Skin of body (tissue), 2 donors: Measurements from ENCODE around the gene USP4. TPM values are rescaled to one million over a fixed set of nuclear protein-coding genes. Genes with fewer than 3 reads are reported as not detected.
"Not testable (repeated sequence)": the region's sequence is repeated elsewhere in the genome, so short reads cannot be mapped to it uniquely, and the experiment has no call there.

Source experiments
- DNase-seq: peaks from one replicate; lab custom pipeline; 2025; lab: John Stamatoyannopoulos, UW
- total RNA-seq: library from RNA; depleted of rRNA; stranded (reverse); fragments of >200 nt; gene quantifications from one replicate; pipeline ENCODE4 v1.2.3, GENCODE V29; 2014

USP4 gene, protein sequence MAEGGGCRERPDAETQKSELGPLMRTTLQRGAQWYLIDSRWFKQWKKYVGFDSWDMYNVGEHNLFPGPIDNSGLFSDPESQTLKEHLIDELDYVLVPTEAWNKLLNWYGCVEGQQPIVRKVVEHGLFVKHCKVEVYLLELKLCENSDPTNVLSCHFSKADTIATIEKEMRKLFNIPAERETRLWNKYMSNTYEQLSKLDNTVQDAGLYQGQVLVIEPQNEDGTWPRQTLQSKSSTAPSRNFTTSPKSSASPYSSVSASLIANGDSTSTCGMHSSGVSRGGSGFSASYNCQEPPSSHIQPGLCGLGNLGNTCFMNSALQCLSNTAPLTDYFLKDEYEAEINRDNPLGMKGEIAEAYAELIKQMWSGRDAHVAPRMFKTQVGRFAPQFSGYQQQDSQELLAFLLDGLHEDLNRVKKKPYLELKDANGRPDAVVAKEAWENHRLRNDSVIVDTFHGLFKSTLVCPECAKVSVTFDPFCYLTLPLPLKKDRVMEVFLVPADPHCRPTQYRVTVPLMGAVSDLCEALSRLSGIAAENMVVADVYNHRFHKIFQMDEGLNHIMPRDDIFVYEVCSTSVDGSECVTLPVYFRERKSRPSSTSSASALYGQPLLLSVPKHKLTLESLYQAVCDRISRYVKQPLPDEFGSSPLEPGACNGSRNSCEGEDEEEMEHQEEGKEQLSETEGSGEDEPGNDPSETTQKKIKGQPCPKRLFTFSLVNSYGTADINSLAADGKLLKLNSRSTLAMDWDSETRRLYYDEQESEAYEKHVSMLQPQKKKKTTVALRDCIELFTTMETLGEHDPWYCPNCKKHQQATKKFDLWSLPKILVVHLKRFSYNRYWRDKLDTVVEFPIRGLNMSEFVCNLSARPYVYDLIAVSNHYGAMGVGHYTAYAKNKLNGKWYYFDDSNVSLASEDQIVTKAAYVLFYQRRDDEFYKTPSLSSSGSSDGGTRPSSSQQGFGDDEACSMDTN
- total RNA-seq: 34.0 TPM

DNA sequence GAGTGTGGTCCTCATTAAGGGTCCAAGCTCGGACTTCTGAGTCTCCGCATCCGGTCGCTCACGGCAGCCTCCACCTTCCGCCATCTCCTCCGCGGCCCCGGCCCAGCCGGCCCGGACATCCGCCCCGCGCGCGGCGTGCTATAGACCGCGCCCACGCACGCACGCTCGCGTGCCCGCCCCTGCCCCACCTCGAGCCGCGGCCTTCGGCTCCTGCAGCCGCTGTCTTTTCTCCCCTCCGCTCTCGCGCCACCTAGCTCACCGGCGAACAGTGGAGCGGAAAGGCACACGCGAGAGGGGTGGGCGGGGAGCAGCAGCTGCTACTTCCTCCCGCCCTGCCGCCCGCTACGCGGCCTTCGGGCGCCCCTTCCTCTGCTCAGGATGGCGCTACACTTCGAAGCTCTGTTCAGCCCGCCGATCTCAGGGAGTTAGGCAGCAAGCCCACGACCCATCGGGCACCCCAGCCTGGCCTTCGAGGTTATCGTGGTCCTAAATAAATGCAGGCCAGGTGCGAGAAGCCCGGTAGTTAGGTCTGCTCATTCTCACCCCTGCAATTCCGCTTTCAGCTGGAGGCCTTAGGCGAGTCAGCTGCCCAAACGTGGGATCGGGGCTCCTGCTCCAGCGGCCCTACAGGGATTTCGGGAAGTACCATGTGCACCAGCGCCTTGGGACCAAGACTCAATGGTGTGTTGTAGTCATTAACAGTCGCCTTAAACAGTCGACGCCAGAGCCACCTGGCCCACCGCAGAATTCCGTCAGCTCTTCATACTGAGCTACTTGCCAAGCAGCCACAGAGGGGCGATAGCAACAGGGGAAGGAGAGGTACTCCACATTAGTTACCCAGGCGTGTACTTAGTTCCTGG, at the start of gene USP4:
USP4 (minus strand) TSS at position 113 of the 860 bp plus-strand sequence; CDS start at position 84, 29 bp downstream.
- peak; percentile 82 for DNase-seq

DNA sequence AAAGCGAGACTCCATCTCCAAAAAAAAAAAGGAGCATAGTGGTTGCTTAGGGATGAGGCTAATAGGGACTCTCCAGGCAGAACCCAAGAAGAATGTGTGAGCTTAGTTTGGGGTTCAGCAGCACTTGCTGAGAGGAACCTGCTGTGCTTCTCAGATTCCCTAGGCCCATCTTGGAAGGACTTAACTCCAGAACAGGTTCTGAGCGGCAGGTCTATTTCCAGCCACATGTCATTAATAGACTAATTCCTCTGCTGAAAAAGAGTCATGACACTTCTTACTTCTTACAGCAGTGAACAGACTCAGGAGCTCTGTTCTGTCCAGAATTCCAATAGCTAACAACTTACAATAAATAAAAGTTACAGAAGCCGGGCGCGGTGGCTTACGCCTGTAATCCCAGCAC, 49.4 kb upstream of the USP4 start:
- DNase-seq: no peak

DNA sequence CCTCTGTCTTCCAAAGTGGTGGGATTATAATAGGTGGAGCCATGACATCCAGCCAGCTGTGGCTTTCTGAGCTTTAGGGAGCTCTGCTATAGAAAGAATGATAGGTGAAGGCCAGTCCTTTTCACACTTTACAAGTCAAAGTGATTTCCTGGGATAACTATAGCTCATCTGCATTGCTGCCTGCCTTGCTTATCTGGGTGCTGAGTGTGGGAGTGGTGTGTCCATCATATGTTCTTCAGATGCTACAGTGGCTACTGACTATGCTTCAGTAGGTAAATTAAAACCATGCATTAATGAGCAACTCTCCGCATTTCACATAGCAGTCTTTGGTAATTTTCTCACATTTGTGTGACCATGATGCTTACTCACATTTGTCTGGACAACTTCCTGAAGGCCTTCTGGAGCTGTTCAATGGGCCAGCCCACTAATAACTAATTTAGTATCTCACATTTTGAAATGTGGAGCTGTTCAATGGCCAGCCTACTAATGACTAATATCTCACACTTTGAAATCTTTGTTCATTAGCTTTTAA, 48.5 kb upstream of the USP4 start:
- no peak for DNase-seq

DNA sequence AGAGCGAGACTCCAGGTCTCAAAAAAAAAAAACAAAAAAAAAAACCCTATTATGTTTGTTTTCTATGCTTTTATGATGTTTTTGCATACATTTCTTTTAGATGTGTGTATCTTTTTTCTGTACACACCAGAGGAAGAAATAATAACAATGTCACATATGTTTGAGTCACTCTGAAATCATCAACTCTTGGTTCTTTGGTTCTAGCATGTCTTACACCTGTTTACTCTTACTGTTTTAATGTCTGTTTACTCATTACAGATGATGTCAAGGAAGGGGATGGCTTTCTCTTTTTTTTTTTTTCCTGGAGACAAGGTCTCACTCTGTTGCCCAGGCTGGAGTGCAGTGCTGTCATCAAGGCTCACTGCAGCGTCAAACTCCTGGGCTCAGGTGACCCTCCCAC, 47.9 kb upstream of the USP4 start:
- no peak for DNase-seq

DNA sequence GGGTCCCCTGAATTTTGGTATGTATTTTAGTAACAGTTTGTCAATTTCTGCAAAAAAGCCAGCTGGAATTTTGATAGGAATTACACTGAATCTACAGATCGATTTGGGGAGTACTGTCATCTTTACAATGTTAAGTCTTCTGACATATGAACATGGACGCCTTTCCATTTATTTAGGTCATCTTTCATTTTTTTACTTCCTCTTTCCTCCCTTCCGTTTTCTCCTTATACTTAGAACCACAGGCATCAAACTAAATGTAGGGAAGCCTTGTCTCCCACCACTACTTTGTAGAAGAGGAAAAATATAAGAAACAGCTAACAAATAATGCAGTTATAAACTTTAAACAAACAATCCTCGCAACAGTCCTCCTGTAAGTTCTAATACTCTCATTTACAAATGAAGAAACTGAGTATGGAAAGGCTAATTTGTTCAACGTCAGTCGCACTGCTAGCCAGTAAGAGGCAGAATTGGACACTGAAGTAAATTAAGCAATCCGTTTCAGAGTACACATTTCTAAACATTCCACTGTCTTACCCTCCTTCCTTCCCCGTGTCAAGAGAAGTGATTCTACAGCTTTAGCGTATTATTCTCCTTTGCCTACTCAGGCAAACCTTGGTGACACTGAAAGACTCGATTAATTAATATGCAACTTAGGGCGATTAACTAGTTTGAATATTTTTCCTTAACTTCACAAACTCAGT, 46.4 kb upstream of the USP4 start:
- no peak for DNase-seq

DNA sequence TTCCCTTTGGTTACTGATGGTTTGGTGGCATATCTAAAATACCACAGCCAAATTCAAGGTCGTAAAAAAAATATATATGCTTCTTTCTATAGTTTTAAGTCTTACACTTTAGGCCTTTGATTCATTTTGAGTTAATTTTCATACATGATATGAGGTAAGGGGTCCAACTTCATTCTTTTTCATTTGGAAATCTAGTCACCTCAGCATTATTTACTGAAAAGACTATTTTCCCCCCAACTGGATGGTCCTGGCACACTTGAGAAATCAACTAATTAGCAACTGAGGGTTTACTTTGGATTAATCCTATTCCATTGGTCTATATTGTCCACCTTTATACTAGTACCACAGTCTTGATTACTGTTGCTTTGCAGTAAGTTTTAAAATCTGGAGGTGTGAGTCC, 45.8 kb upstream of the USP4 start:
- no peak for DNase-seq

DNA sequence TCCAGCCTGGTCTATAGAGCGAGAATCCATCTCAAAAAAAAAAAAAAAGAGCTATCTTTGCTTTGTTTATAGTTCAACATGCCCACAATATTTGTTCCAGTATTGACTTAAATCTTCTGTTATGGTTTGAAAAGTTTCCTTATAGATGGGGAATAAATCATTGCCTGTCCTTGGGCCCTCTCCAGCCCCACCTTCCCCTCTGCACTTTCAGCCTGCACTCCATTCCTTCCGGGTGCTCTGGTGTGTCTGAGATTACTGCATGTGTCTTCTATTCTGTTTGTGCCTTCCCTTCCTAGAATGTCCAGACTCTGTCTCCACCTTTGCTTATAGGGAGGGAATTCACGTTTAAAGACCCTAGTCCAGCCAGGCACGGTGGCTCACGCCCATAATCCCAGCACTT, 43.5 kb upstream of the USP4 start:
- DNase-seq: no peak

DNA sequence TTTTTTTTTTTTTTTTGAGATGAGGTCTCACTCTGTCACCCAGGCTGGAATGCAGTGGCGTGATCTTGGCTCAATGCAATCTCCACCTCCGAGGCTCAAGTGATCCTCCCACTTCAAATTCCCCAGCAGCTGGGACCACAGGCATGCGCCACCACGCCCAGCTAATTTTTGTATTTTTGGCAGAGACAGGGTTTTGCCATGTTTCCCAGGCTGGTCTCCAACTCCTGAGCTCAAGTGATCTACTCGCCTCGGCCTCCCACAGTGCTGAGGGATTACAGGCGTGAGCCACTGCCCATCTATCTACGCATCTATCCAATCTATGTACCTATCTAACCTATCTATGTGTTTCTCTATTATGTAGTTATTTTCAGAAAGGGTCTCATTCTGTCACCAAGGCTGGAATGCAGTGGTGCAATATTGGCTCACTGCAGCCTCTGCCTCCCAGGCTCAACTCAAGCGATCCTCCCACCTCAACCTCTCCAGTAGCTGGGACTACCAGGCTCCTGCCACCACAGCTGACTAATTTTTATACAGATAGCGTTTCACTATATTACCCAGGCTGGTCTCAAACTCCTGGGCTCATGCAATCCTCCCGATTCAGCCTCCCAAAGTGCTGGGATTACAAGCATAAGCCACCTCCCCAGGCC, 38.5 kb upstream of the USP4 start:
- no peak for DNase-seq

DNA sequence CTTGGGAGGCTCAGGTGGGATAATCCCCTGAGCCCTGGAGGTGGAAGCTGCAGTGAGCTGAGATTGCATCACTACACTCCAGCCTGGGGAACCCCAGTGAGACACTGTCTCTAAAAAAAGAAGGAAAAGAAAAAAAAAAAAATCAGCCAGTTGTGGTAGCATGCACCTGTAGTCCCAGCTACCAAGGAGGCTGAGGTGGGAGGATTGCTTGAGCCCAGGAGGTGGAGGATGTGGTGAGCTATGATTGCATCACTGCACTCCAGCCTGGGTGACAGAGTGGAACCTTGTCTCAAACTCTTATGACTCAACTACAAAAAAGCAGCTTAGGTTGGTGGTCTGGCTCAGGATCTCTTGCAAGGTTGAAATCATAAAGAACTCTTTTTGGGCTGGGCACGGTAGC, 37.6 kb upstream of the USP4 start:
- no peak for DNase-seq

DNA sequence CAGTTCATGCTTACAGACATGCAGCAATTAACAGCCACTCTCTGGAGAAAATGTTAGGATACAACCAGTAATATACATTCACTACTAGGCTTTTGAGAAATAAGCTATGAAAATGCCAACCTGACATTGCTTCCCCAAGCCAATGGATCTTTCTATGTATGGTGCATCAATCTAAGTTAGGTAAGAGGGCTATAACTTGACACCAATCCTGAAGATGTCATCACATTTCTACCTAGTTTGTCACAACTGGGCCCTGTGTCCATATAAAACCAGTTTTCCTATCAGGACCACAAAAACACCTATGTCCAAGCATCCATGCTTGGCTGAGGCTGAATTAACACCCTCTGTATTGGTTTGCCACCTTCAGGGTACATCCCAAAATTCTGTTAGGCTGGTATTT, 32.1 kb upstream of the USP4 start:
- no peak for DNase-seq

DNA sequence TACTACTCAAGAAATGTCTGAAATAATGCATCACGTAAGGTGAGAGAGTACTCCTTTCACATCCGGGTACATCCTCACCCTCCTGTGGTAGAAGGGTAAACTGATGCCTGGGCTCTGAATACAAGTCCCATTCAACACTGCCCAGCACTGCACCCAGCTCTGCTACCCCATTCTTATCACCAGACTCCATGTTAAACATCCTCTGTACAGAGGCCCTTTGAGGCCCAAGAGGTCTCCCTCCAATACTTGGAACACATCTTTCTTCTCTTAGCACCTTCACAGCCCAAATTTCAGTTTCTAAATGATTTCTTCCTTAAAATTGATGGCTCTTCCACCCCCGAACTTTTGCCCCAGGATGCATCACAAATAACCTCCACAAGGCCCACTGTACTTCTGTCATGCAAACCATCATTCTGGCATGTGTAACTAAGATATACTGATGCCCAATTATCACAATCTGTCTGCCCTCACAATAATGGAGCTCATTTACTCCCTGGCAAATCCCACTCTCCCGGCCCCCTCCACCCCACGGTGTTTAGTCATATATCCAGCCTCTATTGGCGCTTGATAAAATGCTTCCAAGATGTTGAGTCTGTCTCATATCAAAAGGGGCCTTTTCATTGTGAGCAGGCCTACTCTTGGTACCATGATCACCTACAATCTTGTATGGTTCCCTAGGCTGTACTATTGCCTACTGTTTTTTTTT, 30.9 kb upstream of the USP4 start:
- no peak for DNase-seq

DNA sequence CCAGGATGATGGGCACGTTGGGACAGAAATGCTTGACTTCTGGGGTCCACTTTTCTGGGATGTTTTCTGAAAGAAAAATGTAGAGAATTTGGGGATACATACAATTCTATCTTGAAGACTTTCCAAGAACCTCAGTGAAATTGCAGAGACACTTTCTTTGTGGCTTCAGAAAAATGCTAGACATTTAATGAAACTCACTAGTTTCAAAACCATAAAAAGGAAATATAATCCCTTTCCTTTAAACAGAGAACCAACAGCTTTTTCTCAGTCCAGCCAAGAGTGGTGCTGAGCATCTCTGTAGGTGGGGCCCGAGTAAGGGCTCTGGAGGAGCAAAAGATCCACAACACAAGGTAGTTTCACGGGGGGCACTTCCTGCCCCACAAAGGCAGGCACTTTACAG, 22.7 kb upstream of the USP4 start:
- no peak for DNase-seq

DNA sequence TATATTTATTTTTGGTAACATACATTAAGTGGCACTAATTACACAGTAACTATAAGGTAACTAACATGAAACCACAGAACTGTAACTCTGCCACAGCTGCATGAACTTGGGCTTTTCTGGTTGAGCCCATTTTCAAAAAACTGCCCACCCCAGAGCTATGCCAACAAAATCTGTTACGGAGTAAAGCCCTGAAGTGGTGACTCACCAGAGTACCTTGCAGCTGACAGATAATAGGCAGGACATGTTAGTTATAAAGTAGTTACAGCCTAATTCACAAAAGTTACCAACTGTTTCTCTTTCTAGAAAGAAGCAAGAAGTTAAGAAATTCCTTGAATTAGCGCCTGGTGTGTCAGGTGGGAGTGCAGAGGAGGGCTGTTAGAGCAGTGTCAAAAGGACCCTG, 19.8 kb upstream of the USP4 start:
- DNase-seq: no peak

DNA sequence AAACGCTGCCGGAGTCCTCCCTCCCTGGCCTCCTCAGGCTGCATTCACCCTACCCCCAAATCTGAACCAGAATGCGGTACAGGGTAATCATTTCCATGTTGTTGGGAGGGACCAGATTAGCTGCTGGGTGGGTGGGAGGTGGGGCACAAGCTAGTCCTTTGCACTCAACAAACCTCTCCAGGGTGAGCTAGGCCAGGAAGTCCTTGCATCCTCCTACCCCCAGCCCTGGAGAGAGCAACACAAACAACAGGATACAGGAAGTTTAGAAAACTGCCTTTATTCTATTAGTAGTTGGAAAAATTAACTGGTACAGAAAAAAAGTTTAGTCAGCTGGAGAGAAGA, 19.0 kb upstream of the USP4 start:
- no peak for DNase-seq

DNA sequence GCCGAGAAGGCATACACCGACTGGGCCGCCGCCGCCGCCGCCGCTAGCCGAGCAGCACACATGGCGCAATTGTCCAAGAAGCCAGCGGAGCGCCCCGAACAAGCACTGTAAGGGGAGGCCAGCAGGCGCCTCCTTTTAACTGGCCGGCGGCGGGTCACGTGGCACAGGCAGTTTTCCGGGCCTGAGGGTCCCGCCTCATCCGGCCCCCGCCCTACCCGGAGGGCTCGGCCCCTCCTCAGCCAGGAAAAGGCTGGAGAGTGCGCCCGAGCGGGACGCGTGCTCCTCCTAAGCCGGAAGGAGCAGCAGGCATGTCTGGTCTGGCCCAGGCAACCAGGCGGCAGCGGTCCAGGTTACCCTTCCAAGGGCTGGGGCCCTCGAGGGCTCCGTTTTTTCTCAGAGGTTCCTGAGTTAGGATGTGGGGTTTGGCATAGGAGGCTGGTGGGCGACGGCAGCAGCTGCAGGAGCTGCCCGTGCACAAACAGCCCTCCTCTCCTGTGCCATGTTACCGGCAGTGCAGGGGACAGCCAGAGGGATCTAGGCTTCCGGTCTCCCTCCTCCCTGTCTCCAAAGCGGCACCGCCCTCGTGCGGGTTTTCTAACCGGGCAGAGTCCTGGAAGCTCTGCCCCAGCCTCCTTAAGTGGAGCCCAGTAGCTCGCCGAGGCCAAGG, 18.5 kb upstream of the USP4 start, which contains the start of gene GPX1:
GPX1 (minus strand) TSS at position 137 of the 667 bp plus-strand sequence; CDS start at position 62, 75 bp downstream.
- DNase-seq: peak; percentile 92

DNA sequence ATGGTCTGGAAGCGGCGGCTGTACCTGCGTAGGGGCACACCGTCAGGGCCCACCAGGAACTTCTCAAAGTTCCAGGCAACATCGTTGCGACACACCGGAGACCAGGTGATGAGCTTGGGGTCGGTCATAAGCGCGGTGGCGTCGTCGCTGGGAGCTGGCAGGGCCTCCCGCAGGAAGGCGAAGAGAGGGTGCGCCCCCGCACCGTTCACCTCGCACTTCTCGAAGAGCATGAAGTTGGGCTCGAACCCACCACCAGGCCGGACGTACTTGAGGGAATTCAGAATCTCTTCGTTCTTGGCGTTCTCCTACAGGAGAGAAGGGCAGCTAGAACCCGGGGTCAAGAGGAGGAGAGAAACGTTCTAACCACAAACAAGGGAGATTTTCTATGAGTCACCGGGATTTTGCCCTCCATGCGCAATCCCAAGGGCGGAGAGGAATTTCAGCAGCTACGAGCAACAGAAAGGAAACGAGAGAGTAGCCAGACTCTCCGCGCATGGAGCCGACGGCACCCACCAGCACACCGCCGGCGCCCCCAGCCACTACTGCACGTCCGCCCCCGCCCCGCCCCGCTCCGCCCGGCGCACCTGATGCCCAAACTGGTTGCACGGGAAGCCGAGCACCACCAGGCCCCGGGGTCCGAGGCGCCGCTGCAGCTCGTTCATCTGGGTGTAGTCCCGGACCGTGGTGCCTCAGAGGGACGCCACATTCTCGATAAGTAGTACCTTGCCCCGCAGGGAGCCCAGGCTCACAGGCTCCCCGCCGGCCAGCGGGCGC, 17.8 kb upstream of the USP4 start:
- peak; percentile 26 for DNase-seq

DNA sequence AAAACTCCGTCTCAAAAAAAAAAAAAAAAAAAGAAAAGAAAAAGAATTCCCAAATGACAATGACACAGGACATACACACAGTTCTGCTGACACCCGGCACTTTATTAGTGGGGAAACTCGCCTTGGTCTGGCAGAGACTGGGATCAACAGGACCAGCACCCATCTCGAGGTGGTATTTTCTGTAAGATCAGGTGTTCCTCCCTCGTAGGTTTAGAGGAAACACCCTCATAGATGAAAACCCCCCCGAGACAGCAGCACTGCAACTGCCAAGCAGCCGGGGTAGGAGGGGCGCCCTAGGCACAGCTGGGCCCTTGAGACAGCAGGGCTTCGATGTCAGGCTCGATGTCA, 17.2 kb upstream of the USP4 start:
- not testable (repeated sequence) for DNase-seq

DNA sequence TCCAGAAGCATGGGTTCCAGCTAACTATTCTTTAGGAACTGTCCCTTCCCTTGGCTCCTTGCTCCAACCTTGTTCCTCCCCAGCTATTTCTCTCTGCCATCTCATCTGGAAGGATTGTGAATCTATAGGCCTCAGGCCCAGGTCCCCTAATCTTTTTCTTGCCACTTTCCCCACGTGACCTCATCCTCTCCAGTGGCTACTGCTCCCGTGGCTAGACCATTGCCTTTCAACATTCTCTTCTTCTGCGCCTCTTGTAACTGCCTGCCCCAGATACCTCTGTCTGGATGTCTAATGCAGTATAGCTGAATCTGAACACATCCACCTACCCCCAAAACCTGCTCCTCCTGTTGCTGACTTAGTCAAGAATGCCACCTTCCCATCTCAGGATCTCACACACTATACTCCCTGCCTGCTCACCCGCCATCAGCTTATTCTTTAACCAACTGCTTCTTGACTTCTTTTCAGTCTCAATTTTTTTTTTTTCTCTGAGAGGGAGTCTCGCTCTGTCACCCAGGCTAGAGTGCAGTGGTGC, 13.1 kb upstream of the USP4 start:
- DNase-seq: no peak
